Measurements from ENCODE around the gene SAMD14. TPM values are rescaled to one million over a fixed set of nuclear protein-coding genes. Genes with fewer than 3 reads are reported as not detected.

Gene SAMD14
- total RNA-seq, 3 donors from 2014 or later: 0.52 to 2.6 (median 1.2) TPM

- H3K36me3 ChIP-seq (ENCODE audit: low read depth): no peaks in the 10 kb centered on the region
- no peaks in the 10 kb centered on the region for H3K9me3 ChIP-seq
- intact Hi-C loops (cut with DNase I, micrococcal nuclease): no loop called here
- TF ChIP-seq CTCF (IDR thresholded peaks at IDR 0.05): no peak
- ATAC-seq (no peak), DNase-seq (no peak)
- H3K4me1 ChIP-seq (ENCODE audit: low read depth): peaks cover 4% of the 10 kb centered on the region
- no peak overlapping the region for H3K4me3 ChIP-seq
These were observed 27.9 kb upstream of the SAMD14 start for GRCh38 chr17:50157891-50158290.

GRCh38 chr17:50155115-50155819, 25.3 kb upstream of the SAMD14 start:
- no peak for TF ChIP-seq CTCF (IDR thresholded peaks at IDR 0.05)
- H3K4me3 ChIP-seq: no peak overlapping the region
- ATAC-seq: no peak
- H3K9me3 ChIP-seq: no peaks in the 10 kb centered on the region
- H3K4me1 ChIP-seq (ENCODE audit: low read depth): no peaks in the 10 kb centered on the region
- intact Hi-C loops (cut with DNase I, micrococcal nuclease): no loop called here
- no peaks in the 10 kb centered on the region for H3K36me3 ChIP-seq (ENCODE audit: low read depth)
- DNase-seq: no peak

GRCh38 chr17:50154604-50155003, 24.6 kb upstream of the SAMD14 start:
- H3K4me3 ChIP-seq: no peak overlapping the region
- no peak for ATAC-seq
- intact Hi-C loops (cut with DNase I, micrococcal nuclease): no loop called here
- no peaks in the 10 kb centered on the region for H3K4me1 ChIP-seq (ENCODE audit: low read depth)
- no peaks in the 10 kb centered on the region for H3K36me3 ChIP-seq (ENCODE audit: low read depth)
- H3K9me3 ChIP-seq: no peaks in the 10 kb centered on the region
- DNase-seq: no peak
- TF ChIP-seq CTCF (IDR thresholded peaks at IDR 0.05): no peak

- Histone ChIP-seq H3K36me3 (ENCODE audit: low read depth) (no peaks in the 10 kb centered on the region), H3K9me3 (no peaks in the 10 kb centered on the region), H3K4me3 (no peak overlapping the region), H3K4me1 (ENCODE audit: low read depth) (no peaks in the 10 kb centered on the region)
- intact Hi-C loops (cut with DNase I, micrococcal nuclease): no loop called here
- ATAC-seq: no peak
- DNase-seq: peak; percentile 22 to 60 (median 38)
- no peak for TF ChIP-seq CTCF (IDR thresholded peaks at IDR 0.05)
These were observed 24.0 kb upstream of the SAMD14 start for GRCh38 chr17:50153650-50154575.

GRCh38 chr17:50152736-50153135, 22.8 kb upstream of the SAMD14 start:
- Histone ChIP-seq H3K9me3 (no peaks in the 10 kb centered on the region), H3K4me1 (ENCODE audit: low read depth) (peaks cover 7% of the 10 kb centered on the region), H3K4me3 (no peak overlapping the region), H3K36me3 (ENCODE audit: low read depth) (no peaks in the 10 kb centered on the region)
- intact Hi-C loops (cut with DNase I, micrococcal nuclease): no loop called here
- DNase-seq (peak in 1 of 3 donors; percentile 58), ATAC-seq (no peak)
- no peak for TF ChIP-seq CTCF (IDR thresholded peaks at IDR 0.05)
